ENCODE measurements around the gene SCLT1. TPM values are rescaled to one million over a fixed set of nuclear protein-coding genes. Genes with fewer than 3 reads are reported as not detected.

The SCLT1 gene
- polyA plus RNA-seq, 1 donor from 2014 or later, result 12.8 TPM

DNA sequence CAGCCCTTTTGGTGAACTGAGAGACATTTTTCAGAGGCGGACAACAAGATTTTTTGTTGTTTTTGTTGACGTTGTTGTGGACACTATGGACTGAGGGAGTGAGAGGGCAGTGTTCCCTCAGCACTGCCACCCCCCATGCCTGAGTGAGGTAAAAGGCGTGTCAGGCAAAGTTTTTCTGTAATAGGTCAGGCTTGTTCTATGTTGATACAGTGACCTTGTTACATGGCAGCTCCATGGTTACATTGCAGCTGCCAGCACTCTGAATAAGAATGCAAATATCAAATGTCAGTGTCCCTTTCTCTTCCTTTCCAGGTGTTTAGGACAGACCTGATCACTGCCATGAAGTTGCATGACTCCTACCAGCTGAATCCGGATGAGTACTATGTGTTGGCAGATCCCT lies 247.3 kb downstream of the SCLT1 start (continued):
- TF ChIP-seq SMC3 (conservative IDR thresholded peaks at IDR 0.05; ENCODE audit: poor library complexity) (no peak), RAD21 (conservative IDR thresholded peaks at IDR 0.05) (no peak)

DNA sequence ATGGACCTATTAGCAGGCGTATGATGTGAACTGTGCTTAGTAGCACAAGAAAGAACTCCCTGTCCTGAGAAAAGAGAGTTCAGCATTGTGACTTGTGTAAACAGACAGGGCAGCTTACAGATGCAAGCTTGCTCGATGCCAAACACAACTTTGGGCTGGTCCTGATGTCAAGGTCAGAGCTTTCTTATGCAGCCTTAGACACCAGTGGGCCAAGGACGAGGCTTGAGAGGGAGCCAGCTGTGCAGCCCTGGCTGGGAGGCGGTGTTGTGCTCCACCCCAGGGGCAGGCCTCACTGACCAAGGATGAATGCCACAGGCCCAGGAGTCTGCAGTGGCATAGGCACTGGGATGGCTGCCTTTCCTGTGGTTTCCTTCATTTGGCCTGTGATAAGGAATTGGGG lies 248.4 kb downstream of the SCLT1 start:
- no peaks in the 10 kb centered on the region for H3K9me2 ChIP-seq (ENCODE audit: insufficient read depth, low read length)
- H3K79me2 ChIP-seq (replicated peaks; ENCODE audit: insufficient read depth, low read length), result peaks cover 18% of the 10 kb centered on the region
- no peaks in the 10 kb centered on the region for H3F3A ChIP-seq (ENCODE audit: insufficient read depth, low read length, poor library complexity, severe bottlenecking)
- H4K20me1 ChIP-seq (ENCODE audit: insufficient read depth), result no peaks in the 10 kb centered on the region
- no peak overlapping the region for H3K9ac ChIP-seq (ENCODE audit: low read length)
- H3K36me3 ChIP-seq (ENCODE audit: insufficient read depth, low read length), result no peaks in the 10 kb centered on the region
- H3K27ac ChIP-seq (ENCODE audit: low read length), result no peak overlapping the region
- H3K9me3 ChIP-seq (ENCODE audit: low read length), result no peaks in the 10 kb centered on the region
- TF ChIP-seq, protein P1, sequence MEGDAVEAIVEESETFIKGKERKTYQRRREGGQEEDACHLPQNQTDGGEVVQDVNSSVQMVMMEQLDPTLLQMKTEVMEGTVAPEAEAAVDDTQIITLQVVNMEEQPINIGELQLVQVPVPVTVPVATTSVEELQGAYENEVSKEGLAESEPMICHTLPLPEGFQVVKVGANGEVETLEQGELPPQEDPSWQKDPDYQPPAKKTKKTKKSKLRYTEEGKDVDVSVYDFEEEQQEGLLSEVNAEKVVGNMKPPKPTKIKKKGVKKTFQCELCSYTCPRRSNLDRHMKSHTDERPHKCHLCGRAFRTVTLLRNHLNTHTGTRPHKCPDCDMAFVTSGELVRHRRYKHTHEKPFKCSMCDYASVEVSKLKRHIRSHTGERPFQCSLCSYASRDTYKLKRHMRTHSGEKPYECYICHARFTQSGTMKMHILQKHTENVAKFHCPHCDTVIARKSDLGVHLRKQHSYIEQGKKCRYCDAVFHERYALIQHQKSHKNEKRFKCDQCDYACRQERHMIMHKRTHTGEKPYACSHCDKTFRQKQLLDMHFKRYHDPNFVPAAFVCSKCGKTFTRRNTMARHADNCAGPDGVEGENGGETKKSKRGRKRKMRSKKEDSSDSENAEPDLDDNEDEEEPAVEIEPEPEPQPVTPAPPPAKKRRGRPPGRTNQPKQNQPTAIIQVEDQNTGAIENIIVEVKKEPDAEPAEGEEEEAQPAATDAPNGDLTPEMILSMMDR (IDR thresholded peaks at IDR 0.05; ENCODE audit: poor library complexity, severe bottlenecking), result no peak
- TF ChIP-seq TAF1 (IDR thresholded peaks at IDR 0.05; ENCODE audit: low read depth), result no peak
- no peak for TF ChIP-seq SMC3 (conservative IDR thresholded peaks at IDR 0.05; ENCODE audit: poor library complexity)
- no peak for TF ChIP-seq REST (IDR thresholded peaks at IDR 0.05; ENCODE audit: borderline replicate concordance)
- no peak for TF ChIP-seq EP300 (conservative IDR thresholded peaks at IDR 0.05; ENCODE audit: poor library complexity, severe bottlenecking)
- no peak for TF ChIP-seq MXI1 (conservative IDR thresholded peaks at IDR 0.05; ENCODE audit: poor library complexity, severe bottlenecking)
- TF ChIP-seq RAD21 (conservative IDR thresholded peaks at IDR 0.05), result no peak
- TF ChIP-seq EZH2 (IDR thresholded peaks at IDR 0.05; ENCODE audit: borderline replicate concordance, insufficient read depth, low read length, poor library complexity, severe bottlenecking), result no peak
- no peak for TF ChIP-seq POLR2AphosphoS5 (IDR thresholded peaks at IDR 0.05)
- no peak overlapping the region for H2AFZ ChIP-seq (ENCODE audit: low read depth, low read length)
- H3K4me3 ChIP-seq (ENCODE audit: low read length), result no peak overlapping the region
- H3K4me2 ChIP-seq (ENCODE audit: low read length), result no peak overlapping the region
- H3K27me3 ChIP-seq (ENCODE audit: insufficient read depth, low read depth, low read length), result no peaks in the 10 kb centered on the region

- H3K27ac ChIP-seq (ENCODE audit: low read length), result no peak overlapping the region
- H3K4me3 ChIP-seq (ENCODE audit: low read length), result no peak overlapping the region
- no peaks in the 10 kb centered on the region for H3K9me2 ChIP-seq (ENCODE audit: insufficient read depth, low read length)
- TF ChIP-seq RAD21 (conservative IDR thresholded peaks at IDR 0.05), result no peak
- no peak for TF ChIP-seq SMC3 (conservative IDR thresholded peaks at IDR 0.05; ENCODE audit: poor library complexity)
- TF ChIP-seq EZH2 (IDR thresholded peaks at IDR 0.05; ENCODE audit: borderline replicate concordance, insufficient read depth, low read length, poor library complexity, severe bottlenecking), result no peak
- no peak for TF ChIP-seq EP300 (conservative IDR thresholded peaks at IDR 0.05; ENCODE audit: poor library complexity, severe bottlenecking)
- no peak for TF ChIP-seq POLR2AphosphoS5 (IDR thresholded peaks at IDR 0.05)
- no peak for TF ChIP-seq TAF1 (IDR thresholded peaks at IDR 0.05; ENCODE audit: low read depth)
- TF ChIP-seq, protein P1 (IDR thresholded peaks at IDR 0.05; ENCODE audit: poor library complexity, severe bottlenecking), result no peak
- TF ChIP-seq MXI1 (conservative IDR thresholded peaks at IDR 0.05; ENCODE audit: poor library complexity, severe bottlenecking), result no peak
- TF ChIP-seq REST (IDR thresholded peaks at IDR 0.05; ENCODE audit: borderline replicate concordance), result no peak
- H3K27me3 ChIP-seq (ENCODE audit: insufficient read depth, low read depth, low read length), result no peaks in the 10 kb centered on the region
- no peaks in the 10 kb centered on the region for H3K9me3 ChIP-seq (ENCODE audit: low read length)
- no peak overlapping the region for H3K4me2 ChIP-seq (ENCODE audit: low read length)
- H2AFZ ChIP-seq (ENCODE audit: low read depth, low read length), result no peak overlapping the region
- no peaks in the 10 kb centered on the region for H3K36me3 ChIP-seq (ENCODE audit: insufficient read depth, low read length)
- H4K20me1 ChIP-seq (ENCODE audit: insufficient read depth), result no peaks in the 10 kb centered on the region
- no peaks in the 10 kb centered on the region for H3F3A ChIP-seq (ENCODE audit: insufficient read depth, low read length, poor library complexity, severe bottlenecking)
- no peak overlapping the region for H3K9ac ChIP-seq (ENCODE audit: low read length)
- peaks cover 31% of the 10 kb centered on the region for H3K79me2 ChIP-seq (replicated peaks; ENCODE audit: insufficient read depth, low read length)
Observed at GRCh38 chr4:128841402-128841801, 251.9 kb downstream of the SCLT1 start.

Data from neural cell (in vitro differentiated cells).